ENCODE measurements around the gene NME7. TPM values are rescaled to one million over a fixed set of nuclear protein-coding genes. Genes with fewer than 3 reads are reported as not detected.

NME7 gene
- polyA plus RNA-seq, 4 donors = 42.6 to 185 (median 125) TPM

DNA sequence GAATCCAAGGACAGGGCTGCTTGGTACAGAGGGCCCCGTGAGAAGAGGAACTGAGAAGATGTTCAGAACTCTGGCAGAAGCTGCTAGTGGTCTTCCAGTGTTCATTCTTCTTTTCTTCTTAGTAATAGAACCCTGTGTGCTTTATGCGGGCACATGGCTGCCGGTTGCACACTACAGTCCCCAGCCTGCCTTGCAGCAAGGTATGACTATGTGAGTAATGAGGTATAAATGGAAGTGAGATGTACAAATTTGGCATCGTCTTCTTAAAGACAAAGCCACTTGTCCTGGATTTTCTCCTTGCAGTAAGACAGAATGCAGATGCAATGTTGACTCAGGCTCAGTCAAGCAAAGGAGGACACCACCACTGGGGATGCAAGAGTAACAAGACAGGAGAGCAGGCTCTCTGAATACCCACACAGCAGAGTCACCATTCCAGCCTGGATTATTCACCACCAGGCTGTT is 276.1 kb downstream of the NME7 start:
- no peak for DNase-seq (ENCODE audit: low read depth in 4 of 4, low spot score in 3 of 4)

DNA sequence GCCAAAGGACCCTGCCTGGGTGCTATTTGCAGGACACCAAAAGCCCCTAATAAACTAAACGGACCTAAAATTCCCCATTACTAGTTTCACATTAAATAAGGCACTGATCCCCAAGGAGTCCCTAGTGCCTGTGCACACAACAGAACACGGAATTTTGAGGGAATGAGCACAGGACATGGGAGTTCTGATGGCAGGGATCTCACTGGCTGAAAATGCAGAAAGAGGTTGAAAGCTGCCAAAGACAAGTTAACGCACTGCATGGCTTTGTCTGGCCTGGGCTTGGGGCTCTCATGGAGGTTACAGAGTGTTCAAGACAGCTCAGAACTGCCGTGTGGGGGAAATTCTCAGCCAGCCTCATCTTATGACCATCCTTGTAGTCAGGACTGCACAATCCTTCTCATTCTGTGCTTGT is 276.7 kb downstream of the NME7 start:
- no peak for DNase-seq (ENCODE audit: low read depth in 4 of 4, low spot score in 3 of 4)

DNA sequence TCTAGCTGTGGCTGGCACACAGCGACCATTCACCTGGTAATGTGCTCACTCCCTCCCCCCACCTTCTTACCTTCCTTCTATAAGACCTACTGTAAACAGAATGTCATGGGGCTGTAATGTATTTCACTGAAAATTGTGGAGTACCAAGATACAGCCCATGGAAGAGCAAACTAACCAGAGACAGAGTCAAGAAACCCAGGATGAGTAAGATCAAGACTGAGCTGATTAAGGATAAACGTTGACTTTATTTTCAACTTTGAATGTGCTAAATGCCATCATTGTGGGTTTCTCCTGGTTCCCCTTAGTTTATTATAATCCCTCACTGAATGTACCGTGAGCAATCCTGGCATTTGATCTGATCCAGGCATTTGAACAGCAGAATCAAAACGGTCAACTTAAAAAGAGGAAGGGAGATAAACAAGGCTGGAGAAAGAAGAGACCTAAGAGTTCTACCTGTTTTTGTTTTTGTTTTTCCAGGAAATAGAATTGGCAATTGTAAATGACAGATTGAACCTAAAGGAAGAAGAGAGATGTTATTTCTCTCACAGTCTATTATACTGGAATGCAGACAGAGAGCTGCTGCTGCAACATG is 277.2 kb downstream of the NME7 start:
- no peak for DNase-seq (ENCODE audit: low read depth in 4 of 4, low spot score in 3 of 4)

- no peak for DNase-seq (ENCODE audit: low read depth in 4 of 4, low spot score in 3 of 4)
Measured at GRCh38 chr1:169089776-169090175, 277.8 kb downstream of the NME7 start.

DNA sequence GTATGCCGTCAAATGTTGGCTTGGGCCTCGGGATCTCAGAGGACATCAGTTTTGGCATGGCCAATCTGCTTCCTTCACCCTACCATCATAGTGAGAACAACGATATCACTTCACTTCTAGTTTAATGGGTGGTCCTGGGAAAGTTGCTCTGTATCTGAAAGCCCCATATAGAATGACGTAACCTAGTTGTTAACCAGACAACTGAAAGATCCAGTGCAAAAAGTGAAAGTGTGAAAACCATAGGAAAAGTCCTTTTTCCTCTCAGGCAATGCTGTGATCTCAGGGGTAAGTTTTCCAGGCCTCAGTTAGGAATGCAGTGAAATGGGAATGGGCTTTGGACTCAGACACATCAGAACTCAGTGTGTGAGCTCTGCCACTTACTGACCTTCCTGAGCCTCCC is 279.7 kb downstream of the NME7 start:
- DNase-seq (ENCODE audit: low read depth in 4 of 4, low spot score in 3 of 4) = no peak

GRCh38 chr1:169086603-169087455 is 280.8 kb downstream of the NME7 start:
- DNase-seq (ENCODE audit: low read depth in 4 of 4, low spot score in 3 of 4) = no peak

- DNase-seq (ENCODE audit: low read depth in 4 of 4, low spot score in 3 of 4) = no peak
Measured at GRCh38 chr1:169085911-169086310, 281.7 kb downstream of the NME7 start.

Other genes starting within 250 kb of the NME7 start
- gene BLZF1, start 398 bp upstream of the NME7 start, polyA plus RNA-seq (ENCODE audit: insufficient read length in 4 of 4) = 10 to 100 TPM; 25.5 to 31.7 (median 27.2) TPM
- 10 to 100 TPM in 2 of 4 donors, 1 to 10 TPM in 2; 3.4 to 11.6 (median 10.3) TPM for gene CCDC181, start 59.7 kb upstream of the NME7 start, polyA plus RNA-seq (ENCODE audit: insufficient read length in 4 of 4)
- 10 to 100 TPM in 3 of 4 donors, 1 to 10 TPM in 1; 6.7 to 21.8 (median 18.5) TPM for gene SLC19A2, start 118.1 kb upstream of the NME7 start, polyA plus RNA-seq (ENCODE audit: insufficient read length in 4 of 4)
- 1 to 10 TPM; 1.6 to 2.7 (median 2.0) TPM for gene F5, start 218.7 kb upstream of the NME7 start, polyA plus RNA-seq (ENCODE audit: insufficient read length in 4 of 4)

Measured in left renal pelvis (tissue), 4 donors.